ENCODE measurements around the gene HUWE1. TPM values are rescaled to one million over a fixed set of nuclear protein-coding genes. Genes with fewer than 3 reads are reported as not detected.

Gene HUWE1
- polyA plus RNA-seq, 1 donor from 2014 or later = 17.5 TPM

- Mint-ChIP-seq H3K9me3 (no peaks in the 10 kb centered on the region), H3K36me3 (peaks cover 2% of the 10 kb centered on the region), H3K4me3 (no peak overlapping the region), H3K27ac (no peak overlapping the region), H3K4me1 (no peaks in the 10 kb centered on the region), H3K27me3 (no peaks in the 10 kb centered on the region)
Measured at GRCh38 chrX:53621418-53621986, 65.0 kb downstream of the HUWE1 start.

DNA sequence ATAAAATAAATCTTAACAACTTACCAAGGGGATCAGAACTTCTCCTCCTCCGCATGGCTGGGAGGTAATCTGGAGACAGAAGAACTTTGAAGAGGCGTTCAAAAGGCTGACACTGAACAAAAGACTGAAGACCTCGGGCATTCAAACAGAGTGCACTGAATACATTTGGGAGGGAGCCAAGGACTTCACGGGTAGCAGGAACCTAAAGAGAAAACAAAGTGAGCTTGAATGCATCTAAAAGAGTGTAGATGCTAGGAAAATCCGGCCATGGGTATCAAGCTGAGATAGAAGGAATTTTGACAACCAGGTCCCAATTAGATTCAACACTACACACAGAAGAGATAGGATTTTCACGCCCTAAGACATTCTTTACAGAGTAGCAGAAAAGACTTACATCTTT lies 69.6 kb downstream of the HUWE1 start:
- H3K36me3 Mint-ChIP-seq = peaks cover 2% of the 10 kb centered on the region
- H3K4me1 Mint-ChIP-seq = no peaks in the 10 kb centered on the region
- no peak overlapping the region for H3K4me3 Mint-ChIP-seq
- H3K27me3 Mint-ChIP-seq = no peaks in the 10 kb centered on the region
- no peak overlapping the region for H3K27ac Mint-ChIP-seq
- no peaks in the 10 kb centered on the region for H3K9me3 Mint-ChIP-seq

- Mint-ChIP-seq H3K36me3 (no peaks in the 10 kb centered on the region), H3K27ac (no peak overlapping the region)
Measured at GRCh38 chrX:53606456-53606855, 80.1 kb downstream of the HUWE1 start.

GRCh38 chrX:53605004-53605403 lies 81.5 kb downstream of the HUWE1 start:
- Mint-ChIP-seq H3K27ac (no peak overlapping the region), H3K27me3 (no peaks in the 10 kb centered on the region), H3K4me1 (peaks cover 0 to 2% (median 0%) of the 10 kb centered on the region in 3 donors), H3K9me3 (no peaks in the 10 kb centered on the region), H3K36me3 (no peaks in the 10 kb centered on the region), H3K4me3 (no peak overlapping the region)

More at GRCh38 chrX:53606456-53606855, 80.1 kb downstream of the HUWE1 start:
- no peaks in the 10 kb centered on the region for H3K27me3 Mint-ChIP-seq
- no peaks in the 10 kb centered on the region for H3K9me3 Mint-ChIP-seq
- H3K4me3 Mint-ChIP-seq = no peak overlapping the region
- peaks cover 0 to 2% (median 0%) of the 10 kb centered on the region in 3 donors for H3K4me1 Mint-ChIP-seq

DNA sequence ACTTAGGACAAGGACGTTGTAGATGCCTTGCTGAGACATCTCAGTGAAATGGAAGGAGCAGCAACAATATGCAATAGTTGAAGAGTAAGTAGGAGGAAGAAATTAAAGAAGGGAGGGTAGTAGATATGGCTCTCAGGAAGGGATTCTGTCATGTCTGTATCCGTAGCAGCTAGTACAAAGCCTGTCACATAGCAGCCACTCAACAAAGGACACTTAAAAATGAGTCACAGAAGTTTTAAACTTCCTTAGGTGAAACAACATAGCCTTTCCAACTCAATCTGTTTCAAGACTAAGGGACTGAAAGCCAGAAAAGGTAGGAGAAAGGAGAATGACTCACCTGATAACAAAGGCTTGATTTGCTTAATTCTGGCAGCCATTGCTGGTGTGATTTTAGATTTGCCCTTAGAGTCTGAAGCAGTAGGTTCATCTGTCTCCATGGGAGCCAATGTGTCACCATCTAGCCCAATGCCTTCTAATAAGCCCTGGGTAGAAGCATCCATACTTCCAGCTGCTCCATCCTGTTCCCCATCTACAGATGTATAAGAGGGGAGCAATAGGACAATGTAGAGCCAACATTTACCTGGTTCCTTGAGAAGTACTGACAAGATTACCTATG lies 86.6 kb downstream of the HUWE1 start:
- Mint-ChIP-seq H3K27me3 (no peaks in the 10 kb centered on the region), H3K27ac (no peak overlapping the region), H3K4me3 (no peak overlapping the region), H3K36me3 (no peaks in the 10 kb centered on the region), H3K4me1 (peaks cover 0 to 2% (median 0%) of the 10 kb centered on the region in 3 donors), H3K9me3 (no peaks in the 10 kb centered on the region)

- Mint-ChIP-seq H3K36me3 (no peaks in the 10 kb centered on the region), H3K27ac (no peak overlapping the region), H3K4me1 (peaks cover 0 to 2% (median 0%) of the 10 kb centered on the region in 3 donors), H3K27me3 (no peaks in the 10 kb centered on the region), H3K4me3 (no peak overlapping the region), H3K9me3 (no peaks in the 10 kb centered on the region)
Measured at GRCh38 chrX:53598169-53598568, 88.3 kb downstream of the HUWE1 start.

DNA sequence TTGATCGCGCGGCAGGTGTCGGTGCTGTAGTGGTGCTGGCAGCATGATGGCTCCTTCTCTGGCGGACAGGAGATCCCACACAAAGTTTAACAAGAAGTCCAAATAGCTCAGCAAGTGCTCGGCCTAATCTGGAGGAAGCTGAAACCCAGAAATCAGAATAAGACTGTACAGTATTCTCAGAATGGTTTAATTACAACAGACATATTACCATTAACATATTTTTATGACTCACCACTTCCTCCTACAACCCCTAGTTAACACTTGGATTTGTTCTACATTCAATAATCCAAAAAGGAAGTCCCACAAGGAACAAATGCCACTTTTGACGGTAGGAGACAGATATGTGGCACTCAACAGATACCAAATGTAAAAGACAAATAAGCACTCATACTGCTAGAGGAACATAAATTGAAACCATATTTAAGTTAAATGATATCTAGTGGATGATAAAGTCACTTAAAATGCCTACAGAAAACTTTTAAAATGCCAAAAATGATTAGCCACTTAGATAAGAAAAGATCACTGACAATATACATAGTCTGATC lies 91.2 kb downstream of the HUWE1 start:
- H3K4me3 Mint-ChIP-seq = no peak overlapping the region
- H3K36me3 Mint-ChIP-seq = no peaks in the 10 kb centered on the region
- H3K9me3 Mint-ChIP-seq = no peaks in the 10 kb centered on the region
- peaks cover 3% of the 10 kb centered on the region for H3K27me3 Mint-ChIP-seq
- H3K27ac Mint-ChIP-seq = no peak overlapping the region
- H3K4me1 Mint-ChIP-seq = peaks cover 0 to 2% (median 0%) of the 10 kb centered on the region in 3 donors

GRCh38 chrX:53594354-53594753 lies 92.2 kb downstream of the HUWE1 start:
- H3K27me3 Mint-ChIP-seq = peaks cover 3% of the 10 kb centered on the region
- H3K4me1 Mint-ChIP-seq = peaks cover 0 to 2% (median 0%) of the 10 kb centered on the region in 3 donors
- no peaks in the 10 kb centered on the region for H3K36me3 Mint-ChIP-seq
- no peak overlapping the region for H3K27ac Mint-ChIP-seq
- no peaks in the 10 kb centered on the region for H3K9me3 Mint-ChIP-seq
- H3K4me3 Mint-ChIP-seq = no peak overlapping the region

- H3K27ac Mint-ChIP-seq = no peak overlapping the region
- H3K36me3 Mint-ChIP-seq = no peaks in the 10 kb centered on the region
- H3K9me3 Mint-ChIP-seq = no peaks in the 10 kb centered on the region
- H3K4me1 Mint-ChIP-seq = no peaks in the 10 kb centered on the region
- no peak overlapping the region for H3K4me3 Mint-ChIP-seq
- peaks cover 5% of the 10 kb centered on the region for H3K27me3 Mint-ChIP-seq
Measured at GRCh38 chrX:53587795-53588420, 98.6 kb downstream of the HUWE1 start.

DNA sequence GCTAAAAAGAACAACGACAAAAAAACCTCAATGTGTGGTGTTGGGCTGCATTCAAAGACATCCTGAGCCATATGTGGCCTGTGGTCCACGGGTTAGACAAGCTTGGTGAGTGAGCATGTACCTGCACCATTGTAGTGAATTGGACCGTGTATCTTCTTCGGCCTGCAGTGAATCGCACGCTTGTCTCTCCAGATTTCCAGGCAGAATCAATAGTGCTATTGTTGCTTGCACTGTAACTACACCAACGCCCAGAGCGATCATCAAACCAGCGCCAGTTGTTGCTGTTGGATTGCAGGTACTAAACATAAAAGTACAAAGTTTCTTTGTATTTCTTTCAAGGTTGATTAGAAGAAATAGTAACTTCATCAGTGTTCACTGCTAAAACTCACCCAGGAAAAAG lies 101.6 kb downstream of the HUWE1 start:
- H3K4me3 Mint-ChIP-seq = no peak overlapping the region

GRCh38 chrX:53583571-53583970 lies 102.9 kb downstream of the HUWE1 start:
- Mint-ChIP-seq H3K27ac (no peak overlapping the region), H3K36me3 (no peaks in the 10 kb centered on the region), H3K27me3 (peaks cover 2% of the 10 kb centered on the region), H3K4me3 (no peak overlapping the region), H3K9me3 (no peaks in the 10 kb centered on the region), H3K4me1 (no peaks in the 10 kb centered on the region)

More for the DNA sequence above, 101.6 kb downstream of the HUWE1 start:
- H3K4me1 Mint-ChIP-seq = no peaks in the 10 kb centered on the region
- H3K9me3 Mint-ChIP-seq = no peaks in the 10 kb centered on the region
- H3K36me3 Mint-ChIP-seq = no peaks in the 10 kb centered on the region
- peaks cover 2% of the 10 kb centered on the region for H3K27me3 Mint-ChIP-seq
- no peak overlapping the region for H3K27ac Mint-ChIP-seq

DNA sequence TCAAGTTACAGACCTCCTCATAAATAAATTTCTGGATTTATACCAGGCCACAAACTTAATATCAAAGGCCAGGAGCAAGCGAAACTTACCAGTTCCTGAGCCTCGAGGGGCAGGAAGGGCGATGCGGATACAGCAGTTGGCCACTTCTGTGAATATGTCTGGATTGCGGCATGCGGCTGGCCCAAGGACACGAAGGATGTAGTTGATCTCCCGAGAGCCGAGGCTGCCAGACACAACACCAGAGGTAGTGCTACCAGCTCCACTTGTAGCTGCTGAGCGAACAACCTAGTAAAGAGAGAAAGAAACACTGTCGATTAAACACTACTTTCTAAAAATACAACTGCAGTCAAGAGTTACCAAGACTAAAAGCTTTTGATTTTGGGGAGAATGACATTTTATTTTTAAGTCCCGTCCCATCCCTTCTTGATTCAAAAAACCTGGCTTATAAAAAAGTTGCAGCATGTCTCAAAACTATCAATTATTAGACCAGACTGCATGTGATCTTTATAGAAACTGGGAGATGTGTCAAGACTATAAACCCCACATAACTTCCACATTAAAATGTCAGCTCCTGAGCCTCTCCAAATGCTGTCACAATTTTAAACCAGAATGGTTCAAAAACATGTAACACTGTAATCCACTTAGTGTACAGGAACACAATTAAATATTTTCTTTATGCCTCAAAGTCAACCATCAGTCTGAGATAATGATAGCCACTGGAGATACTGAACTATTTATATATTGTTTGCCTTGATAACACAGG lies 105.6 kb downstream of the HUWE1 start:
- Mint-ChIP-seq H3K4me1 (no peaks in the 10 kb centered on the region), H3K27ac (no peak overlapping the region), H3K4me3 (no peak overlapping the region), H3K27me3 (no peaks in the 10 kb centered on the region), H3K9me3 (no peaks in the 10 kb centered on the region), H3K36me3 (no peaks in the 10 kb centered on the region)

DNA sequence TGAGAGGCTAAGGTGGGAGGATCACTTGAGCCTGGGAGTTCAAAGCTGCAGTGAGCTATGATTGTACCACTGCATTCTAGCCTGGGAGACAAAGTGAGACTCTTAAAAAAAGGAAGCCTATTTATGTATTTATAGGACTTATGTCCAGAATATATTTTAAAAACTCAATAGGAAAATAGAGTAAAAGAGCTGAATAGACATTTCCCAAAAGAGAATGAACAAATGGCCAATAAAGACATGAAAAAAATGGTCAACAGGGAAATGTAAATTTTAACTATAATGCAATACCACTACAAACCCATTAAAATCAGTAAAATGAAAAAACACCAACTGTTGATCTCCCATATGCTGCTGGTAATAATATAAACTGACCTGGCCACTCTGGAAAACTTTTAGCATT lies 115.0 kb downstream of the HUWE1 start:
- Mint-ChIP-seq H3K4me1 (peaks cover 0 to 2% (median 0%) of the 10 kb centered on the region in 3 donors), H3K27ac (no peak overlapping the region), H3K27me3 (no peaks in the 10 kb centered on the region), H3K36me3 (peaks cover 3% of the 10 kb centered on the region), H3K4me3 (no peak overlapping the region), H3K9me3 (no peaks in the 10 kb centered on the region)

DNA sequence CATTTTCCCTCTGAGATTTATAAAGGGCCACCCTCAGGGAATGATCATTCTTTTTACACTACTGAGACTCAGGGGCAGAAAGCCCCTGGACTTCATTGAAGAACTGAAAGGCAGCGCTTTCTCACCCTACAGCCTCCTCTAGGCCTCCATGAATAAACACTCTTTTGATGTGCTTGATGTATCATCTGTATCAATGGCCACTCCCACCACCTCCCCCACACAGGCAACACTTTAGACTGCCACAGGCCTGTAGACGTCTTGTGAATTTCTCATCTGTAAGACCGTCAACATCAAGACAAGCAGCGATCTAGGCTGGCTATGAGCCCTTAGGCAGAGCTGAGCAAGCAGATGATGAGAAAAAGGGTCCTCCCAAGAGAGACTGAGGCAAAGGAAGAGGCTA lies 123.2 kb downstream of the HUWE1 start:
- Mint-ChIP-seq H3K27ac (no peak overlapping the region), H3K4me3 (no peak overlapping the region), H3K36me3 (peaks cover 7% of the 10 kb centered on the region), H3K9me3 (no peaks in the 10 kb centered on the region), H3K4me1 (no peaks in the 10 kb centered on the region), H3K27me3 (no peaks in the 10 kb centered on the region)

GRCh38 chrX:53561912-53562311 lies 124.6 kb downstream of the HUWE1 start:
- Mint-ChIP-seq H3K27ac (no peak overlapping the region), H3K36me3 (peaks cover 7% of the 10 kb centered on the region), H3K9me3 (no peaks in the 10 kb centered on the region), H3K4me3 (no peak overlapping the region), H3K4me1 (no peaks in the 10 kb centered on the region), H3K27me3 (no peaks in the 10 kb centered on the region)
